Astrocyte (in vitro differentiated cells and primary cell): ENCODE results near the gene AUTS2. TPM values are rescaled to one million over a fixed set of nuclear protein-coding genes. Genes with fewer than 3 reads are reported as not detected.

Source experiments
- DNase-seq: peaks from one replicate; pipeline ENCODE4 v3.0.0-alpha.2; 2010; ENCODE audit warnings: low read depth
- FAIRE-seq: peaks from 2 replicates; lab custom pipeline; 2011; peaks lifted over from hg19 to GRCh38; lab: Jason Lieb, UNC
- H2AFZ ChIP-seq: 2 replicates; pipeline ENCODE4 v1.6.0; 2012; ENCODE audit warnings: low read depth, low read length, inconsistent platforms
- H3K27ac ChIP-seq: 2 replicates; pipeline ENCODE4 v1.5.1; 2011; ENCODE audit warnings: low read depth, low read length, inconsistent platforms
- H3K27me3 ChIP-seq: 2 replicates; pipeline ENCODE4 v1.6.0; 2011; ENCODE audit warnings: low read length, inconsistent platforms; ENCODE audit not compliant: insufficient read depth
- H3K36me3 ChIP-seq: 2 replicates; pipeline ENCODE4 v1.5.1; 2011; ENCODE audit warnings: low read length, inconsistent platforms; ENCODE audit not compliant: insufficient read depth
- H3K4me1 ChIP-seq: 2 replicates; pipeline ENCODE4 v1.5.1; 2011; ENCODE audit warnings: low read length, inconsistent platforms; ENCODE audit not compliant: insufficient read depth
- H3K4me2 ChIP-seq: 2 replicates; pipeline ENCODE4 v1.6.0; 2012; ENCODE audit warnings: low read length, inconsistent platforms
- H3K4me3 ChIP-seq: 2 replicates; pipeline ENCODE4 v1.5.1; 2011; ENCODE audit warnings: low read depth, mild to moderate bottlenecking, low read length, inconsistent platforms; ENCODE audit not compliant: insufficient read depth
- H3K79me2 ChIP-seq: 2 replicates; pipeline ENCODE4 v1.6.0; 2012; ENCODE audit warnings: mild to moderate bottlenecking, low read length, inconsistent platforms; ENCODE audit not compliant: insufficient read depth
- H3K9ac ChIP-seq: 2 replicates; pipeline ENCODE4 v1.6.0; 2012; ENCODE audit warnings: mild to moderate bottlenecking, low read length, inconsistent platforms
- H3K9me3 ChIP-seq: 2 replicates; pipeline ENCODE4 v1.5.1; 2012; ENCODE audit warnings: low read depth, mild to moderate bottlenecking, low read length, inconsistent platforms; ENCODE audit not compliant: insufficient read depth
- H4K20me1 ChIP-seq: 2 replicates; pipeline ENCODE4 v1.6.0; 2012; ENCODE audit warnings: low read length, inconsistent platforms; ENCODE audit not compliant: insufficient read depth
- H3K27ac Mint-ChIP-seq: one replicate; pipeline ENCODE4 v1.8.0; 2021; ENCODE audit warnings: mild to moderate bottlenecking, mixed read lengths; ENCODE audit not compliant: unreplicated experiment
- H3K27me3 Mint-ChIP-seq: one replicate; pipeline ENCODE4 v1.8.0; 2021; ENCODE audit warnings: low read depth, mixed read lengths; ENCODE audit not compliant: unreplicated experiment
- H3K36me3 Mint-ChIP-seq: one replicate; pipeline ENCODE4 v1.8.0; 2021; ENCODE audit warnings: low read depth, mixed read lengths; ENCODE audit not compliant: unreplicated experiment
- H3K4me1 Mint-ChIP-seq: one replicate; pipeline ENCODE4 v1.8.0; 2021; ENCODE audit warnings: low read depth, mixed read lengths; ENCODE audit not compliant: unreplicated experiment
- H3K4me3 Mint-ChIP-seq: one replicate; pipeline ENCODE4 v1.8.0; 2021; ENCODE audit warnings: mild to moderate bottlenecking, moderate library complexity, mixed read lengths; ENCODE audit not compliant: unreplicated experiment
- H3K9me3 Mint-ChIP-seq: one replicate; pipeline ENCODE4 v1.8.0; 2021; ENCODE audit warnings: mild to moderate bottlenecking, mixed read lengths; ENCODE audit not compliant: unreplicated experiment
- CTCF ChIP-seq: IDR thresholded peaks from 2 replicates; pipeline ENCODE4 v1.5.1; 2011; ENCODE audit warnings: low read depth, mild to moderate bottlenecking, inconsistent platforms, low read length, moderate library complexity; ENCODE audit not compliant: insufficient read depth
- EZH2 ChIP-seq: IDR thresholded peaks from 2 replicates; pipeline ENCODE4 v1.6.1; 2012; ENCODE audit warnings: mild to moderate bottlenecking, low read length, inconsistent platforms; ENCODE audit not compliant: insufficient read depth
- total RNA-seq: library from RNA; stranded (reverse); gene quantifications from 2 replicates; pipeline ENCODE4 v1.2.1, GENCODE V29; 2021

The AUTS2 gene
- total RNA-seq, 1 donor from 2014 or later, result 73.2 TPM

GRCh38 chr7:70836279-70836678 lies 1238.0 kb downstream of the AUTS2 start:
- peaks cover 15% of the 10 kb centered on the region for H3K9me3 ChIP-seq
- Mint-ChIP-seq H3K36me3 (no peaks in the 10 kb centered on the region), H3K4me3 (no peak overlapping the region), H3K27me3 (no peaks in the 10 kb centered on the region), H3K9me3 (peaks cover 19% of the 10 kb centered on the region), H3K4me1 (peaks cover 10% of the 10 kb centered on the region), H3K27ac (no peak overlapping the region)
- H3K9ac ChIP-seq, result no peak overlapping the region
- H3K27me3 ChIP-seq, result no peaks in the 10 kb centered on the region
- no peak overlapping the region for H3K4me2 ChIP-seq
- DNase-seq, result no peak
- peaks cover 4% of the 10 kb centered on the region for H3K4me1 ChIP-seq
- no peak overlapping the region for H3K27ac ChIP-seq
- FAIRE-seq, result no peak
- H3K4me3 ChIP-seq, result no peak overlapping the region
- no peak overlapping the region for H2AFZ ChIP-seq
- no peaks in the 10 kb centered on the region for H4K20me1 ChIP-seq
- no peaks in the 10 kb centered on the region for H3K36me3 ChIP-seq
- H3K79me2 ChIP-seq, result no peaks in the 10 kb centered on the region
- TF ChIP-seq EZH2, result no peak
- no peak for TF ChIP-seq CTCF

- FAIRE-seq (no peak), DNase-seq (no peak)
- H3K4me1 Mint-ChIP-seq, result peaks cover 10% of the 10 kb centered on the region
- no peak overlapping the region for H3K4me3 ChIP-seq
- peaks cover 15% of the 10 kb centered on the region for H3K9me3 ChIP-seq
- H4K20me1 ChIP-seq, result no peaks in the 10 kb centered on the region
- TF ChIP-seq EZH2, result no peak
- TF ChIP-seq CTCF, result no peak
- no peak overlapping the region for H3K27ac Mint-ChIP-seq
- H3K36me3 ChIP-seq, result no peaks in the 10 kb centered on the region
- no peak overlapping the region for H3K4me2 ChIP-seq
- no peak overlapping the region for H3K27ac ChIP-seq
- H3K27me3 Mint-ChIP-seq, result no peaks in the 10 kb centered on the region
- no peaks in the 10 kb centered on the region for H3K79me2 ChIP-seq
- no peak overlapping the region for H3K4me3 Mint-ChIP-seq
- peaks cover 4% of the 10 kb centered on the region for H3K4me1 ChIP-seq
- H3K36me3 Mint-ChIP-seq, result no peaks in the 10 kb centered on the region
- H3K9me3 Mint-ChIP-seq, result peaks cover 22% of the 10 kb centered on the region
- H3K27me3 ChIP-seq, result no peaks in the 10 kb centered on the region
- no peak overlapping the region for H2AFZ ChIP-seq
- H3K9ac ChIP-seq, result no peak overlapping the region
Observed at GRCh38 chr7:70836946-70837345, 1238.7 kb downstream of the AUTS2 start.

- no peak overlapping the region for H3K27ac Mint-ChIP-seq
- H3K27me3 ChIP-seq, result no peaks in the 10 kb centered on the region
- peaks cover 10% of the 10 kb centered on the region for H3K4me1 Mint-ChIP-seq
- no peak overlapping the region for H3K27ac ChIP-seq
- peaks cover 15% of the 10 kb centered on the region for H3K9me3 ChIP-seq
- H3K4me2 ChIP-seq, result no peak overlapping the region
- no peak overlapping the region for H3K4me3 ChIP-seq
- H4K20me1 ChIP-seq, result no peaks in the 10 kb centered on the region
- H3K4me1 ChIP-seq, result peaks cover 4% of the 10 kb centered on the region
- no peak overlapping the region for H3K4me3 Mint-ChIP-seq
- DNase-seq (no peak), FAIRE-seq (no peak)
- no peaks in the 10 kb centered on the region for H3K36me3 ChIP-seq
- peaks cover 26% of the 10 kb centered on the region for H3K9me3 Mint-ChIP-seq
- H3K9ac ChIP-seq, result no peak overlapping the region
- no peaks in the 10 kb centered on the region for H3K27me3 Mint-ChIP-seq
- no peaks in the 10 kb centered on the region for H3K79me2 ChIP-seq
- no peak for TF ChIP-seq EZH2
- no peak for TF ChIP-seq CTCF
- no peaks in the 10 kb centered on the region for H3K36me3 Mint-ChIP-seq
- no peak overlapping the region for H2AFZ ChIP-seq
Observed at GRCh38 chr7:70837589-70837988, 1239.3 kb downstream of the AUTS2 start.
